Trophoblast cell (in vitro differentiated cells and primary cell): ENCODE data around the gene IER3.

Source experiments
- DNase-seq, 2 donors: peaks; one replicate each; pipeline ENCODE4 v3.0.0-alpha.2; 2016
- H2AFZ ChIP-seq: 2 replicates; pipeline ENCODE4 v1.6.1; 2013; ENCODE audit warnings: low read length, moderate library complexity, mild to moderate bottlenecking; ENCODE audit not compliant: insufficient read depth, poor library complexity
- H2AK5ac ChIP-seq: 2 replicates; pipeline ENCODE4 v1.6.1; 2013; ENCODE audit warnings: mild to moderate bottlenecking, low read length
- H2BK120ac ChIP-seq: 2 replicates; pipeline ENCODE4 v1.6.1; 2013; ENCODE audit warnings: low read length, mild to moderate bottlenecking, moderate library complexity; ENCODE audit not compliant: insufficient read depth, poor library complexity
- H2BK12ac ChIP-seq: 2 replicates; pipeline ENCODE4 v1.6.1; 2013; ENCODE audit warnings: mild to moderate bottlenecking, low read length, moderate library complexity
- H2BK5ac ChIP-seq: 2 replicates; pipeline ENCODE4 v1.6.1; 2013; ENCODE audit warnings: low read length, low read depth, moderate library complexity, mild to moderate bottlenecking; ENCODE audit not compliant: poor library complexity
- H3K14ac ChIP-seq: 2 replicates; pipeline ENCODE4 v1.6.1; 2013; ENCODE audit warnings: mild to moderate bottlenecking, low read length
- H3K18ac ChIP-seq: 2 replicates; pipeline ENCODE4 v1.6.1; 2013; ENCODE audit warnings: mild to moderate bottlenecking, low read length
- H3K23ac ChIP-seq: 2 replicates; pipeline ENCODE4 v1.6.1; 2013; ENCODE audit warnings: low read length
- H3K27ac ChIP-seq: 2 replicates; pipeline ENCODE4 v1.5.1; 2013; ENCODE audit warnings: low read depth, mild to moderate bottlenecking, inconsistent platforms, low read length, moderate library complexity
- H3K27me3 ChIP-seq: 2 replicates; pipeline ENCODE4 v1.6.1; 2013; ENCODE audit warnings: inconsistent platforms, mild to moderate bottlenecking, low read length, moderate library complexity; ENCODE audit not compliant: insufficient read depth
- H3K36me3 ChIP-seq, 2 experiments: 1 replicate in 1 of 2; 2 replicates in 1 of 2; pipeline ENCODE4 v1.6.1; 2013; ENCODE audit warnings: low read length in 2 of 2, mild to moderate bottlenecking in 2 of 2, moderate library complexity in 1 of 2; ENCODE audit not compliant: insufficient read depth in 2 of 2, control insufficient read depth in 1 of 2
- H3K4ac ChIP-seq: 2 replicates; pipeline ENCODE4 v1.6.1; 2013; ENCODE audit warnings: low read depth, mild to moderate bottlenecking, low read length, moderate library complexity
- H3K4me1 ChIP-seq, 2 experiments: 1 replicate in 1 of 2; 2 replicates in 1 of 2; pipeline ENCODE4 v1.6.1; 2013; ENCODE audit warnings: low read length in 2 of 2, mild to moderate bottlenecking in 2 of 2, moderate library complexity in 1 of 2; ENCODE audit not compliant: insufficient read depth in 2 of 2, control insufficient read depth in 1 of 2
- H3K4me2 ChIP-seq: 2 replicates; pipeline ENCODE4 v1.6.1; 2013; ENCODE audit warnings: inconsistent platforms, mild to moderate bottlenecking, low read length, moderate library complexity
- H3K4me3 ChIP-seq: 2 replicates; pipeline ENCODE4 v1.5.1; 2013; ENCODE audit warnings: mild to moderate bottlenecking, low read depth, low read length, inconsistent platforms
- H3K79me1 ChIP-seq: one replicate; pipeline ENCODE4 v1.6.1; 2013; ENCODE audit warnings: low read length
- H3K79me2 ChIP-seq: 2 replicates; pipeline ENCODE4 v1.6.1; 2013; ENCODE audit warnings: low read length, mild to moderate bottlenecking; ENCODE audit not compliant: control insufficient read depth, insufficient read depth, poor library complexity
- H3K9ac ChIP-seq: 2 replicates; pipeline ENCODE4 v1.6.1; 2013; ENCODE audit warnings: mild to moderate bottlenecking, low read length
- H3K9me3 ChIP-seq: 2 replicates; pipeline ENCODE4 v1.6.1; 2013; ENCODE audit warnings: low read depth, mild to moderate bottlenecking, control low read depth, inconsistent platforms, low read length; ENCODE audit not compliant: insufficient read depth
- H4K12ac ChIP-seq: 2 replicates; pipeline ENCODE4 v1.6.1; 2013; ENCODE audit warnings: low read depth, mild to moderate bottlenecking, low read length, moderate library complexity
- H4K8ac ChIP-seq: 2 replicates; pipeline ENCODE4 v1.6.1; 2013; ENCODE audit warnings: low read depth, mild to moderate bottlenecking, low read length, moderate library complexity
- H4K91ac ChIP-seq: one replicate; pipeline ENCODE4 v1.6.1; 2013; ENCODE audit warnings: low read depth, mild to moderate bottlenecking, low read length, moderate library complexity
- WGBS: extraction: QIAGEN DNeasy Blood & Tissue Kit; methylation state at CpG from one replicate; pipeline ENCODE4 v1.1.7; 2013; ENCODE audit warnings: missing lambda C conversion rate; ENCODE audit not compliant: insufficient read length, insufficient coverage; ENCODE audit errors: extremely low coverage; 5-methylcytosine and 5-hydroxymethylcytosine counted together

Gene IER3

DNA sequence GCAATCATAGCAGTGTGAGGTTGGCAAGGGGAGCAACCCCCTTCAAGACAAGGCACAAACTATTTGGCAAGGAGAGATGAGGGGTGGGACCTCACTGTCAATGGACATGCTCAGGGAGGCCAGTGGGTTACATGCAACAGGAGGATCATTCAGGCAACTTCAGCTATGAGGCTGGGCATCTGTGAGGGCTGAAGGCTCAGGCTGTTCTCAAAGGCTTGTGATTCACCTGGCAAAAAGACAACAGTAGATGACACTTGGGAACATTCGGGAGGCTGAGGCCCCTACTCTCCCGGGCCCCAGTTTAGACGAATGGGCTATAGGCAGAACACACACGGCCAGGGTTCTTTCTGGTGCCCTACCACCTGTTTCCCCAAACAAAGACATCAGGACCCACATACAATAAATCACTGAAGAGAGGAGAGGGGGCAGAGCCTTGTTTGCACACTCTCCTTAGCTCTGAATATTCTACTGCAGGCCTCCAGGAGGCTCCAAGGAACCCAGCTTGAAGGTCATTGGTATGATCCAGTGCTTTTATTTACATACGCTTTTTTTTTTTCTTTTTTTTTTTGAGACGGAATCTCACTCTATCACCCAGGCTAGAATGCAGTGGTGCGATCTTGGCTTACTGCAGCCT is 16.3 kb downstream of the IER3 start:
- no peak overlapping the region for H3K9ac ChIP-seq
- no peak overlapping the region for H4K91ac ChIP-seq
- no peak overlapping the region for H3K18ac ChIP-seq
- WGBS = no CpG with 5 or more reads among the region's 7 CpGs
- H3K4me1 ChIP-seq = peaks cover 0 to 4% of the 10 kb centered on the region in 2 experiments
- H3K9me3 ChIP-seq = peaks cover 2% of the 10 kb centered on the region
- H3K14ac ChIP-seq = no peak overlapping the region
- H2BK12ac ChIP-seq = no peak overlapping the region
- no peak overlapping the region for H3K4me2 ChIP-seq
- H2BK120ac ChIP-seq = no peak overlapping the region
- no peak overlapping the region for H4K8ac ChIP-seq
- H2BK5ac ChIP-seq = no peak overlapping the region
- H3K79me1 ChIP-seq = no peaks in the 10 kb centered on the region
- no peak overlapping the region for H3K23ac ChIP-seq
- H4K12ac ChIP-seq = no peak overlapping the region
- H3K4ac ChIP-seq = no peak overlapping the region
- H3K27ac ChIP-seq = no peak overlapping the region
- H2AFZ ChIP-seq = no peak overlapping the region
- no peak overlapping the region for H2AK5ac ChIP-seq
- no peaks in the 10 kb centered on the region for H3K79me2 ChIP-seq
- no peaks in the 10 kb centered on the region for H3K27me3 ChIP-seq
- H3K36me3 ChIP-seq = peaks cover 38 to 51% of the 10 kb centered on the region in 2 experiments
- H3K4me3 ChIP-seq = no peak overlapping the region
- DNase-seq = no peak

DNA sequence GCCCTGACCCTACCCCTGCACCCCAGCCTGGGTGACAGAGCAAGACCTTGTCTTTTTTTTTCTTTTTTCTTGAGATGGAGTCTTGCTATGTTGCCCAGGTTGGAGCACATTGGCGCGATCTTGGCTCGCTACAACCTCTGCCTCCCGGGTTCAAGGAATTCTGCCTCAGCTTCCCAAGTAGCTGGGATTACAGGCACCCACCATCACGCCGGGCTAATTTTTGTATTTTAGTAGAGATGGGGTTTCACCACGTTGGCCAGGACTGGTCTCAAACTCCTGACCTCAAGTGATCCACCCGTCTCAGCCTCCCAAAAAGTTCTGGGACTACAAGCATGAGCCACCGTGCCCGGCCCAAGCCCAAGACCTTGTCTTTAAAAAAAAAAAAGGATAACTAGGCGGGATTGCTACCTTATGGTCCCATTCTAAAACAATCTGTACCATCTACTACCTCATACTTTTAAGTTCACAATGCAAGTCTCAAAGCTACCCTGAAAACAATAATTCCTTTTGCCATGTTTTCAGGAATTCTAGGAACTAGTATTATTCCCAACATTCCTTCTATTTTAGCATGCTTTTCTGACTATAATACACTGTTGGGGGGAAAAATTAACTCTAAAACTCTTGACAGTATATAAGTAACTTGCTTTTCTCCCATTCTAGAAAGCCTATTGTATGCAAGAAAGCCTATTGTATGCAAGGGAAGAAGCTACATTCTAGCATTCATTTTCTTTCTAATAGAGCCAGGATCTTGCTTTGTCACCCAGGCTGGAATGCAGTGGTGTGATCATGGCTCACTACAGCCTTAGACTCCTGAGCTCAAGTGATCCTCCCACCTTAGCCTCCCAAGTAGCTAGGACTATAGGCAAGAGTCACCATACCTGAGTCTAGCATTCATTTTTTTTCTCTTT is 17.6 kb downstream of the IER3 start:
- Histone ChIP-seq H3K23ac (no peak overlapping the region), H3K4me1 (peaks cover 0 to 4% of the 10 kb centered on the region in 2 experiments), H3K79me2 (peaks cover 3% of the 10 kb centered on the region), H3K18ac (no peak overlapping the region), H2BK12ac (no peak overlapping the region), H3K9me3 (peaks cover 2% of the 10 kb centered on the region), H3K27ac (no peak overlapping the region), H3K4me2 (no peak overlapping the region), H3K14ac (no peak overlapping the region), H3K9ac (no peak overlapping the region), H3K79me1 (peaks cover 3% of the 10 kb centered on the region), H3K4me3 (no peak overlapping the region), H3K4ac (no peak overlapping the region), H2AK5ac (no peak overlapping the region), H3K36me3 (peaks cover 39 to 56% of the 10 kb centered on the region in 2 experiments), H3K27me3 (no peaks in the 10 kb centered on the region), H4K12ac (no peak overlapping the region), H4K91ac (no peak overlapping the region), H2BK5ac (no peak overlapping the region), H2BK120ac (no peak overlapping the region), H4K8ac (no peak overlapping the region), H2AFZ (no peak overlapping the region)
- DNase-seq = no peak
- WGBS = no CpG with 5 or more reads among the region's 11 CpGs

DNA sequence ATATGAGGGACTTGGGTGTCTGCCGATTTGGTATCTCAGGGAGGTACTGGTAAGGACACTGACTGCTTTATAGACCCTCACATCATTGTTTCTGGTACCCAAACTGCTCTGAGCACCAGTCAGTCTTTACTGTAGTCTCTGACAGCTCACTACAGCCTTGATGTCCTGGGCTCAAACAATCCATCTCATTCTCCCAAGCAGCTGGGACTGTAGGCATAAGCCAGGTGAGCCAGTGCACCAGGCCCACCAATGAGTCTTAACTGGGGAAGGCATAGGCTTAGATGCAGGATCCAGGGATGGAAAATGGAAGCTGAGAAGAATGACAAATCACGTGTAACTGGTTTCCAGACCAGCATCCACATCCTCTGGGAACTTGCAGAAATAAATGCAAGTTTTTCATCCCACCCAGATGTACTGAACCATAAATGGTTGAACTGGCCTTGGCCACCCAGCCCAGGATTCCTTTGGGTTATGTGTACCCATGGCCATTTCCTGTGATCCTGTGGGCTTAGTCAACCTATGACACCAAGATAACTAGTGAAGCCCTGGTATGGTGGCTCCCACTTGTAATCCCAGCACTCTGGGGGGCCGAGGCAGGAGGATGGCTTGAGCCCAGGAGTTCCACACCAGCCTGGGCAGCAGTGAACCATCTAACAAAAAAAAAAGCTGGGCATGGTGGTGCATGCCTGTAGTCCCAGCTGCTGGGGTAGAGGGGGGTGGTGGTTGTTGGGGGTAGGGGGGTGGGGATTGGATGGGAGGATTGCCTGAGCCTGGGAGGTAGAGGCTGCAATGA is 18.4 kb downstream of the IER3 start:
- Histone ChIP-seq H3K9me3 (peaks cover 4% of the 10 kb centered on the region), H3K4me1 (peaks cover 0 to 4% of the 10 kb centered on the region in 2 experiments), H3K27ac (no peak overlapping the region), H2AK5ac (no peak overlapping the region), H3K79me2 (peaks cover 8% of the 10 kb centered on the region), H2BK120ac (no peak overlapping the region), H2BK12ac (no peak overlapping the region), H3K4me3 (no peak overlapping the region), H3K27me3 (no peaks in the 10 kb centered on the region), H3K9ac (no peak overlapping the region), H3K36me3 (peaks cover 43 to 59% of the 10 kb centered on the region in 2 experiments), H3K4ac (no peak overlapping the region), H3K4me2 (no peak overlapping the region), H3K23ac (no peak overlapping the region), H3K14ac (no peak overlapping the region), H4K12ac (no peak overlapping the region), H3K79me1 (peaks cover 9% of the 10 kb centered on the region), H3K18ac (no peak overlapping the region), H4K8ac (no peak overlapping the region), H4K91ac (no peak overlapping the region), H2AFZ (no peak overlapping the region), H2BK5ac (no peak overlapping the region)
- no peak for DNase-seq
- no CpG with 5 or more reads among the region's 3 CpGs for WGBS

DNA sequence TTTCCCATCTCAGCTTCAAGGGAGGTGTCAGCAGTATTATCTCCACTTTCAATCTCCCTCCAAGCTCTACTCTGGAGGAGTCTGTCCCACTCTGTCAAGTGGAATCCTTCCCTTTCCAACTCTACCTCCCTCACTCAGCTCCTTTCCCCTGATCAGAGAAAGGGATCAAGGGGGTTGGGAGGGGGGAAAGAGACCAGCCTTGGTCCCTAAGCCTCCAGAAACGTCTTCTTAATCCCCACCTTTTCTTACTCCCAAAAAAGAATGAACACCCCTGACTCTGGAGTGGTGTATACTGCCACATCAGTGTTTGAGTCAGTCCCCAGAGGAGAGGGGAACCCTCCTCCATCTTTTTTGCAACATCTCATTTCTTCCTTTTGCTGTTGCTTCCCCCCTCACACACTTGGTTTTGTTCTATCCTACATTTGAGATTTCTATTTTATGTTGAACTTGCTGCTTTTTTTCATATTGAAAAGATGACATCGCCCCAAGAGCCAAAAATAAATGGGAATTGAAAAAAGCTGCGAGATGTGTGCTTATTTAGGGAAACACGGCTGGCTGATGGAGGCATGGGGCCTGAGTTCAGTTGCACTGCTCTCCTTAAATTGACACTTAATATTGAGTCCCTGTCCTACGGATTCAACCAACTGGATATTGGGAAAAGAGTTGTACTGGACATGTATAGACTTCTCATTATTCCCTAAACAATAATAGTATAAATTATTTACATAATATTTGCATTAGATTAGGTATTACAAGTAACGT is 19.3 kb downstream of the IER3 start:
- H3K79me1 ChIP-seq = peaks cover 15% of the 10 kb centered on the region
- H3K36me3 ChIP-seq = peaks cover 37 to 52% of the 10 kb centered on the region in 2 experiments
- no peak overlapping the region for H3K14ac ChIP-seq
- no peak overlapping the region for H4K8ac ChIP-seq
- no peak overlapping the region for H3K9ac ChIP-seq
- H2AFZ ChIP-seq = no peak overlapping the region
- no peak overlapping the region for H3K18ac ChIP-seq
- H3K4me2 ChIP-seq = peak overlapping the region; percentile 21
- no peak overlapping the region for H3K27ac ChIP-seq
- no peak overlapping the region for H3K23ac ChIP-seq
- no peak overlapping the region for H3K4me3 ChIP-seq
- no peak overlapping the region for H2BK120ac ChIP-seq
- H4K12ac ChIP-seq = no peak overlapping the region
- no CpG with 5 or more reads among the region's 6 CpGs for WGBS
- no peaks in the 10 kb centered on the region for H3K27me3 ChIP-seq
- H3K4ac ChIP-seq = no peak overlapping the region
- peaks cover 4% of the 10 kb centered on the region for H3K9me3 ChIP-seq
- no peak overlapping the region for H4K91ac ChIP-seq
- peaks cover 14% of the 10 kb centered on the region for H3K79me2 ChIP-seq
- H2BK12ac ChIP-seq = no peak overlapping the region
- no peak overlapping the region for H2AK5ac ChIP-seq
- H3K4me1 ChIP-seq = peaks cover 0 to 4% of the 10 kb centered on the region in 2 experiments
- no peak for DNase-seq
- no peak overlapping the region for H2BK5ac ChIP-seq
